Measurements from ENCODE around the gene FALEC. TPM values are rescaled to one million over a fixed set of nuclear protein-coding genes. Genes with fewer than 3 reads are reported as not detected.
A peak's percentile ranks its signal among the peaks of the same experiment; 100 is the strongest.

The FALEC gene
- total RNA-seq, 4 donors from 2014 or later, result not detected

- in situ Hi-C loops (cut with MboI; ENCODE audit: low pct_ligation_motif_present in 1 of 4, low pct_unique_long_range_greater_than_20kb in 1 of 4, low sequenced_read_pairs in 3 of 4) (no loop called here), intact Hi-C loops (cut with DNase I; ENCODE audit: low total_unique reads) (no loop called here)
- DNase-seq, result peak; percentile 9
- 84% methylated on average over 26 of the region's 26 CpGs; no CpG with 5 or more reads in 1 of the 2 donors for WGBS, 2 donors (ENCODE audit: low coverage in 1 of 2)
- Histone ChIP-seq H3K9me3 (no peaks in the 10 kb centered on the region), H3K4me3 (no peak overlapping the region), H3K27ac (no peak overlapping the region), H3K36me3 (no peaks in the 10 kb centered on the region), H3K4me1 (peaks cover 13 to 49% (median 37%) of the 10 kb centered on the region in 4 donors), H3K27me3 (no peaks in the 10 kb centered on the region)
- TF ChIP-seq POLR2A (IDR thresholded peaks at IDR 0.05), result no peak
- no peak for TF ChIP-seq EP300 (IDR thresholded peaks at IDR 0.05; ENCODE audit: low read depth)
- no peak for TF ChIP-seq POLR2AphosphoS5 (IDR thresholded peaks at IDR 0.05)
- TF ChIP-seq, protein P1, sequence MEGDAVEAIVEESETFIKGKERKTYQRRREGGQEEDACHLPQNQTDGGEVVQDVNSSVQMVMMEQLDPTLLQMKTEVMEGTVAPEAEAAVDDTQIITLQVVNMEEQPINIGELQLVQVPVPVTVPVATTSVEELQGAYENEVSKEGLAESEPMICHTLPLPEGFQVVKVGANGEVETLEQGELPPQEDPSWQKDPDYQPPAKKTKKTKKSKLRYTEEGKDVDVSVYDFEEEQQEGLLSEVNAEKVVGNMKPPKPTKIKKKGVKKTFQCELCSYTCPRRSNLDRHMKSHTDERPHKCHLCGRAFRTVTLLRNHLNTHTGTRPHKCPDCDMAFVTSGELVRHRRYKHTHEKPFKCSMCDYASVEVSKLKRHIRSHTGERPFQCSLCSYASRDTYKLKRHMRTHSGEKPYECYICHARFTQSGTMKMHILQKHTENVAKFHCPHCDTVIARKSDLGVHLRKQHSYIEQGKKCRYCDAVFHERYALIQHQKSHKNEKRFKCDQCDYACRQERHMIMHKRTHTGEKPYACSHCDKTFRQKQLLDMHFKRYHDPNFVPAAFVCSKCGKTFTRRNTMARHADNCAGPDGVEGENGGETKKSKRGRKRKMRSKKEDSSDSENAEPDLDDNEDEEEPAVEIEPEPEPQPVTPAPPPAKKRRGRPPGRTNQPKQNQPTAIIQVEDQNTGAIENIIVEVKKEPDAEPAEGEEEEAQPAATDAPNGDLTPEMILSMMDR (IDR thresholded peaks at IDR 0.05), result no peak
Measured at GRCh38 chr1:150555971-150556865, 40.7 kb downstream of the FALEC start.

DNA sequence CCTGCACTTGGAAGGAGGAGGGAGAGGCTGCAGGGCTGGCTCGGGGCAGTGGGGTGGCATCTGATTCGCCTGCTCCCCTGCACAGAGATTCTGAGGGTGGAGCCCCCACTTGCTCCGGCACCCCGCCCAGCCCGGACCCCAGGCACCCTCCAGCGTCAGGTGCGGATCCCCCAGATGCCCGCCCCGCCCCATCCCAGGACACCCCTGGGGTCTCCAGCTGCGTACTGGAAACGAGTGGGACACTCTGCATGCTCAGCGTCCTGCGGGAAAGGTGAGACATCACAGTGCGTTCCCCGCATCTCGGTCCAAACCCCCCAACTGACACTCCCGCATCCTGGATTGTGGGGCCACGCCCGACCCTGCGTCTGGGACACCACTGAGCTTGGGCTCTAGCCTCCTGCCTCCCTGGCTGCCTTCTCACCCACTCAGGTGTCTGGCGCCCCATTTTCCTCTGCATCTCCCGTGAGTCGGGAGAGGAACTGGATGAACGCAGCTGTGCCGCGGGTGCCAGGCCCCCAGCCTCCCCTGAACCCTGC, 41.6 kb downstream of the FALEC start:
- Histone ChIP-seq H3K27me3 (no peaks in the 10 kb centered on the region), H3K9me3 (no peaks in the 10 kb centered on the region), H3K4me3 (no peak overlapping the region), H3K4me1 (peaks cover 8 to 46% (median 36%) of the 10 kb centered on the region in 4 donors), H3K36me3 (no peaks in the 10 kb centered on the region), H3K27ac (no peak overlapping the region)
- in situ Hi-C loops (cut with MboI; ENCODE audit: low pct_ligation_motif_present in 1 of 4, low pct_unique_long_range_greater_than_20kb in 1 of 4, low sequenced_read_pairs in 3 of 4), result no loop called here
- TF ChIP-seq, protein P1 (IDR thresholded peaks at IDR 0.05), result no peak
- no peak for TF ChIP-seq POLR2AphosphoS5 (IDR thresholded peaks at IDR 0.05)
- no peak for TF ChIP-seq EP300 (IDR thresholded peaks at IDR 0.05; ENCODE audit: low read depth)
- TF ChIP-seq POLR2A (IDR thresholded peaks at IDR 0.05), result no peak
- intact Hi-C loops (cut with DNase I; ENCODE audit: low total_unique reads), result no loop called here
- DNase-seq, result peak; percentile 13
- 94% methylated on average over 20 of the region's 26 CpGs; no CpG with 5 or more reads in 1 of the 2 donors for WGBS, 2 donors (ENCODE audit: low coverage in 1 of 2)

- DNase-seq, result no peak
- peak in 1 of 3 donors; percentile 16 for TF ChIP-seq POLR2AphosphoS5 (IDR thresholded peaks at IDR 0.05)
- TF ChIP-seq, protein P1 (IDR thresholded peaks at IDR 0.05), result no peak
- in situ Hi-C loops (cut with MboI; ENCODE audit: low pct_ligation_motif_present in 1 of 4, low pct_unique_long_range_greater_than_20kb in 1 of 4, low sequenced_read_pairs in 3 of 4) (no loop called here), intact Hi-C loops (cut with DNase I; ENCODE audit: low total_unique reads) (no loop called here)
- WGBS, 2 donors (ENCODE audit: low coverage in 1 of 2), result 83% methylated on average over 15 of the region's 15 CpGs; no CpG with 5 or more reads in 1 of the 2 donors
- Histone ChIP-seq H3K4me3 (no peak overlapping the region), H3K9me3 (no peaks in the 10 kb centered on the region), H3K4me1 (peaks cover 15 to 46% (median 37%) of the 10 kb centered on the region in 4 donors), H3K27me3 (no peaks in the 10 kb centered on the region), H3K36me3 (no peaks in the 10 kb centered on the region), H3K27ac (peak overlapping the region in 2 of 4 donors; percentile 98)
Measured at GRCh38 chr1:150557813-150558212, 42.3 kb downstream of the FALEC start.

GRCh38 chr1:150558303-150558704, 42.8 kb downstream of the FALEC start:
- intact Hi-C loops (cut with DNase I; ENCODE audit: low total_unique reads) (no loop called here), in situ Hi-C loops (cut with MboI; ENCODE audit: low pct_ligation_motif_present in 1 of 4, low pct_unique_long_range_greater_than_20kb in 1 of 4, low sequenced_read_pairs in 3 of 4) (no loop called here)
- TF ChIP-seq, protein P1 (IDR thresholded peaks at IDR 0.05), result no peak
- TF ChIP-seq POLR2A (IDR thresholded peaks at IDR 0.05) (no peak), EP300 (IDR thresholded peaks at IDR 0.05; ENCODE audit: low read depth) (no peak), POLR2AphosphoS5 (IDR thresholded peaks at IDR 0.05) (no peak)
- Histone ChIP-seq H3K4me3 (no peak overlapping the region), H3K4me1 (peaks cover 20 to 46% (median 38%) of the 10 kb centered on the region in 4 donors), H3K27ac (peak overlapping the region; percentile 98 to 99 (median 98)), H3K9me3 (no peaks in the 10 kb centered on the region), H3K27me3 (no peaks in the 10 kb centered on the region), H3K36me3 (no peaks in the 10 kb centered on the region)
- DNase-seq, result peak; percentile 8
- WGBS, 2 donors (ENCODE audit: low coverage in 1 of 2), result 79% methylated on average over 15 of the region's 15 CpGs; no CpG with 5 or more reads in 1 of the 2 donors
